ENCODE results near the gene ERCC1.

ERCC1 gene

DNA sequence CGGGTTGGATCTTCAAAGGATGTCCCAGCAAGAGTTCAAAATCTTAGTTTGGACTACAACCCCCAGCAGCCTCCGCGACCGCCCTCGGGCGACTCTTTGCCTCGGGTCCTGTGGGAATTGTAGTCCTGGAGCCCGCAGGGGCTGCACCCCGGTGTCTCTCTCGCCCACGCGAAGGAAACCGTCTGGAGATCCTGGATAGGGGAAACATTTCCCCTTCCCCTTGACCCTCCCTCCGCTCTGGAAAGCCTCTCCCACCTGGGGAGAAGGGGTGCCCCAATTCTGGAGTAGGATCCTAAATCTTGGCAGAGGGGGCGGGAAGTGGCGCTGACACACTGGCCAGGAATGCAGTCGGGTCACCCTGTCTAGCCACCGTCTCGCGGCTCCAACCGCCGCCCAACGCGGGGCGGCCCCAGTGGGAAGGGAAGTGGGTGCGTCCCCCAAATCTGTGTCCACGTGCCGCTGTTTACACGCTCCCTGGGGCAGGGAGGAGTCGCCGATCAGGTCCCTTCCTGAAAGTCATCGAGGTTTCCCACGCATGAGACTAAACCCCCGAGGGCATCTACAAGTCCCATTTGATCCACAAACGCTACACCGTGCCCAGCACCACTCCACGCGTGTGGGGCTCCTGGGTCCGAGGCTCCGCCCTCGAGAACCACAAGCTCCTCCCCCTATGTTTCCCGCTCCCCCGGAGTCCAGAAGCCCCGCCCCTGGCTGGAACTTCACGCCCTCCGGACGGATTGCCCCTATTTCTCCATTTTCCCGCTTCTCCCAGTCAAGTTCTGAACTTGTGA lies 18.1 kb downstream of the ERCC1 start:
- DNase-seq (ENCODE audit: low spot score) = peak; percentile 98

DNA sequence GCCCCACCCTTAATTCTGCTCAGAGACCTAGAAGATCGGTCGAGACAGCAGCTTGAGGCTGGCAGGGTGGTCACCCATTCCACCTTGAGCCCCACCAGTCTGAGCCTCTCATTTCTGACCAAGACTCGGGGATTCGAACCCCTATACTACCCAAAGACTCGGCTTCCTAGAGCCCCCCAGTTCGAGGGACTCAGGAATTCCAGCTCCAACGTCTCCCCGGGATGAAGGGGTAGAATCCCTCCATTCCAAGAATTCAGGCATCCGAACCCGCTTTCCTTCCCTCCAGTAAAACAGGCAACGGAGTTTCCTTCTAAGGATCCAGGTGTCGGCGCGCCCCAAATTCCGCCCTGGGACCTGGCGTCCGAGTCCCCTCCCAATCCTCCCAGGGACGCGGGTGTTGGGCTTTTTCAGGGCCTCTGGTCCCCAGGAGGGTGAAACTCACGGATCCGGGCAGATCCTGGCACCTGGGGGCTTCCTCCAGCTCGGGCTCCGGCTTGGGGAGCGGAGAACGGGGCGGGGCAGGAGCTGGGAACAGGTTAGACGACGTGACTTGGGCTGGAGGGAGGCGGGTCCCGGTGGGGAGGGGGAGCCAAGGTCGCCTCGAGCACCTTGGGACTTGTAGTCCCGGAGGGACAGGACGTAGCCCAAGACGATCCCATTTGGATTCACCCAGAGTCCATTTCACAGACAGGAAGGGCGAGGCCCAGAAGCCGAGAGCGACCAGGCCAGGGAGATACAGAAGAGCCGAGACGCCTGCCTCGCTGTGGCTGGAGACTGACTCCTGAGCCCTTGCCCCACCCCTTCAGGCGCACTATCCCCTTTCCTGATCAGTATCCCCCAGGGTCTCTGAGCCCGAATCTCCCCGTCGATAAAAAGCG lies 18.9 kb downstream of the ERCC1 start, which contains the start of gene PPP1R13L:
Gene PPP1R13L, minus strand, starts transcription at position 513 of the 878 bp plus-strand sequence. CDS start 6,751 bp downstream, outside the sequence.
- DNase-seq (ENCODE audit: low spot score) = no peak

GRCh38 chr19:45403781-45404556 lies 19.7 kb downstream of the ERCC1 start:
- no peak for DNase-seq (ENCODE audit: low spot score)

DNA sequence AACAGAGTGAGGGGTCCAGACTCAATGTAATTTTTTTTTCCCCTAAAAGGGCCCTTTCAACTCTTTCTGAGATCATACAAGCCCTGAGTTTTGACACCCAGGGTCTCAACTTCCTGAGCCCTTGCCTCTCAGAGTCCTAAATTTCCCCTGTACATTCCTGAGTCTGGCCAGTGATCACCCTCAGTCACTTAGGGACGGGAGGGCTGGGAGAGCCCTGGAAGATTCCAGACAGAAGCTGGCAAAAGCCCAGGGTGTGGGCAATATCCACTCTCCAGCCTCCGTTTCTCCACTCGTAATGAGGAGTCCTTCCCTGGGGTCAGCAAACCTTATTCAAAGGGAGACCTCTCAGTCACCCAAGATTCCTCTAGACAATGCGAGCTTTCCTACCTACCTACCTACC lies 20.4 kb downstream of the ERCC1 start:
- no peak for DNase-seq (ENCODE audit: low spot score)

- DNase-seq (ENCODE audit: low spot score) = no peak
Observed at GRCh38 chr19:45402298-45403061, 21.2 kb downstream of the ERCC1 start.

DNA sequence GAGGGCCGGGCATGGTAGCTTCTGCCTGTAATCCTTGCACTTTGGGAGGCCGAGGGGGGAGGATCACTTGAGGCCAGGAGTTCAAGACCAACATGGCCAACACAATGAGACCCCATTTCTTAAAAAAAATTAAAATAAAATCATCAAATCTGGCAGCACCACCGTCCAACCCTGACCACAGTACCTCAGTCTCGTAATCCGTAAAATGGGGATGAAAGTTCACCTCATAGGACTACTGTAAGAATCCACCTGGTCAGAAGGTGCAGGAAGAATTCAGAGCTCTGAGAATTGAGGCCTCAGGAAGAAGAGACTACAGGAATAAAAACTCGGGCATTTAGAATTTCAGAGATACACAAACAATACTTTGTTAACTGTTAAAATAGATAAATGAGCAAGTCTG lies 21.9 kb downstream of the ERCC1 start:
- no peak for DNase-seq (ENCODE audit: low spot score)

GRCh38 chr19:45400192-45400591 lies 23.5 kb downstream of the ERCC1 start:
- DNase-seq (ENCODE audit: low spot score) = no peak

GRCh38 chr19:45395821-45396617 lies 27.7 kb downstream of the ERCC1 start:
- DNase-seq (ENCODE audit: low spot score) = no peak

DNA sequence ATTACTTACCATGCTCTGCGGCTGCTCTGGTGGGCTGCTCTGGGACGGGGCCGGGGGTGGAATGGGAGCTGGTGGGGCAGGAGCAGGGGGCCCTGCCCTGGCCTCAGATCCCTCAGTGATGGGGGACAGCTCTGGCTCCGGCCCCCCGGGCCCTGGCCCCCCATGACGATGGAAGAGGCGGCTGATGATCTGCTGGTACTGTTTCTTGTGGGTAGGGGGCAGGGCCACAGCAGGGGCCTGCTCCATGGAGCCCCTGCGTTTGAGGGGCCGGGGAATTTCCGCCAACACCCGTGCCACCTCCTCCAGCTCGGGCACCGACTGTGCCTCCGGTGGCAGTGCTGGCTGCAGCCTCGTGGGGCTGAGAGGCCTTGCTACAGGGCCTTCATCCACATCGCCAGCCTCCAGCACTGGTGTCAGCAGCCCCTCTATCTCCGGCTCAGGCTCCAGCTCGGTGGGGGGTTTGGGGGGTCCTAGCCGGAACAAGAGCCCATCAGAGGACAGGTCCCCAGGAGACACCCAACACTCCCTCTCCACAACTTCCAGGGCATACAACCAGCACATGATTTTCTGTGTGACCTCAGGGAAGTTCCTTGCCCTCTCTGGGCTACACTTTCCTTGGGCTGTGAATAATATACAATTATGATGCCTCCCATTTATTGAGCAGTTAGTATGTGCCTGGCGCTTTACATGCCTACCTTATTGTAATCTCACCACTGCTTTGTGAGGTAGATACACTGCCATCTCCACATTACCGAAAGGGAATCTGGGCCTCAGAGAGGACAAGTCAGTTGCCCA lies 31.6 kb downstream of the ERCC1 start:
- DNase-seq (ENCODE audit: low spot score) = no peak

DNA sequence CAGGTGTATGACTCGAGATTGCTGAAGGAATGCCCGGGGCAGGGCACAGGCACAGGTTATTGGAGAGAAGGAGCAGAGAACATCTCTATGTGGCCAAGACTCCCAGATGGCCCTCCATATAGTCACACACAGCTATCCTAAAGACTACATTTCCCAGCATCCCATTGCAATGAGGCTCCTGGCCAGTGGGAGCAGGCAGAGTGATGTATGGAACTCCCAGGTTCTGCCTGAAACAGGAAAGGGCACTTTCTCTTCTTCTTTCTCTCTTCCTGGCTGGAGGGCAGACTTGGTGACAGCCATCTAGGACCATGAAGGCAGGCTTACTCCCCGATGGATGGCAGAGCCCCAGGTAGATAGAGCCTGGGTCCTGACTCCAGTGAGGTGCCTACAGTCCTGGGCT lies 32.4 kb downstream of the ERCC1 start:
- DNase-seq (ENCODE audit: low spot score) = no peak

DNA sequence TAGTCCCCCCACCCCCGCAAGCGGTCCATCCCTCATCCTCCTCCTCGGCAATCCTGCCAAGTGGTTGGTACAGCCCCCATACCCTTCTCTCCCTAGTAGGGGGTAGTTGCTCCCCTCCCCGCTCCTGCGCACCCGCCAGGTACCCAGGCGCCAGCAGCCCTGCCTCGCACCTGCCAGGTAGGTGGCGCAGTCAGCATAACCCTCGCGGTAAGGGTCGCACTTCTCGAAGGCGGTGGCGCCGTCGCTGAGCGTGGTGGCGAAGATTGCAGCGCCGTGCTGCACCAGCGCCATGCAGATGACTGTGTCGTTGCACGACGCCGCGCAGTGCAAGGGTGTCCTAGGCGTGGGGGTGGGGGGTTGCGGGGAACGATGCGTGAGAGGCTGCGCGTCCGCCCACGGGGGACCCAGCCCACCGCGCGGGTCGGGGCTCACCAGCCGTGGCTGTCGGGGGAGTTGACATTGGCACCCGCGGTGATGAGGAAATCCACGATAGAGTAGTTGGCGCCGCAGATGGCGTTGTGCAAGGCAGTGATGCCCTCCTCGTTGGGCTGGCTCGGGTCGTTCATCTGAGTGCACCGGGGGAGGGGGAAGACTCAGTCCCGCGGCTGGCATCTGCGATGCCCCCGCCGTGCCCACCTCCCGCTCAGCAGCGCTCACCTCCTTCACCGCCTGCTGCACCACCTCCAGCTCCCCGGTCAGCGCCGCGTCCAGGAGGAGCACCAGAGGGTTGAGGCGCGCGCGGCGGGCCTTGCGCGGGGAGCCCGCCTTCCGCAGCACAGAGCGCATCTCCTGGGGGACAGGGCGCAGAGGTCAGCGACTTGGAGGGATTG lies 38.1 kb downstream of the ERCC1 start:
- no peak for DNase-seq (ENCODE audit: low spot score)

- DNase-seq (ENCODE audit: low spot score) = no peak
Observed at GRCh38 chr19:45382426-45382825, 41.3 kb downstream of the ERCC1 start.

DNA sequence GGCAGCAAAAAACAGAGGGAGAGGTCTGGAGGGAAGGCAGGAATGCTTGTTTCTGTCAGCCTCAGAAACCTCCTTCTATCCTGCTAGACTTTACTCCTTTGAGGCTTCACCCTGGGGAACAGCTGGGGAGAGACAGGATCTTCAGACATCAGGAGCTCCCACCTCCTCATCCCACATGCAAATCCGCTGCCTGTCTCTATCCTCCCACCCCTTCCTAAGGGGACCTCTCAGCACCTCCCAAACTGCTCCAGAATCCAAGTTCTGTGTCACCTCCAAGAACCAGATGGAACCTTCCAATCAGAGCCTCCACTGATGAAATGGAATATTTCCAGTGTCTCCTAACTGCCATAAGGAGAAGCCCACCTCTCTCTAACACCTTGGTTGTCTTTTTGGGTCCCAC lies 43.6 kb downstream of the ERCC1 start:
- no peak for DNase-seq (ENCODE audit: low spot score)

DNA sequence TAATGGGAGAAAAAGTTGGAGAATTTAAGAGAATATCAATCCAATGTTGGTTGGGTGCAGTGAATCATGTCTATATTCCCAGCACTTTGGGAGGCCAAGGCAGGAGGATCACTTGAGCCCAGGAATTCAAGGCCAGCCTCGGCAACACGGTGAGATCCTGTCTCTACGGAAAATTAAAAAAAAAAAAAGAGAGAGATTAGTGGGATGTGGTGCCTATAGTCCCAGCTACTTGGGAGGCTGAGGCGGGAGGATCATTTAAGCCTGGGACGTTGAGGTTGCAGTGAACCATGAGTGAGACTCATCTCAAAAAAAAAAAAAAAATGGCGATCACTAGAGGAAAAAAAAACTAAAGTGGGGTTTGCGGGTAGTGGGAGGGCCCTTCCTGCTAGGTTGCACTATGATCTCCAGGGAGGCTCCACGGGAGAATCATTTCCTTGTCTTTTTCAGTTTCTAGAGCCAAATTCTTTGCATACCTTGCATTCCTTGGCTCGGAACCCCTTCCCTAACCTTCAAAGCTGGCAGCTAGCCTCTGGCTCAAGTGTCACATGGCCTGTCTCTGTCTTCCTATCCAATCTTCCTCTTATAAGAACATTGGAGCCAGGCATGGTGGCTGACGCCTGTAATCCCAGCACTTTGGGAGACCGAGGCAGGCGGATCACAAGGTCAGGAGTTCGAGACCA lies 47.5 kb downstream of the ERCC1 start:
- DNase-seq (ENCODE audit: low spot score) = peak; percentile 57

DNA sequence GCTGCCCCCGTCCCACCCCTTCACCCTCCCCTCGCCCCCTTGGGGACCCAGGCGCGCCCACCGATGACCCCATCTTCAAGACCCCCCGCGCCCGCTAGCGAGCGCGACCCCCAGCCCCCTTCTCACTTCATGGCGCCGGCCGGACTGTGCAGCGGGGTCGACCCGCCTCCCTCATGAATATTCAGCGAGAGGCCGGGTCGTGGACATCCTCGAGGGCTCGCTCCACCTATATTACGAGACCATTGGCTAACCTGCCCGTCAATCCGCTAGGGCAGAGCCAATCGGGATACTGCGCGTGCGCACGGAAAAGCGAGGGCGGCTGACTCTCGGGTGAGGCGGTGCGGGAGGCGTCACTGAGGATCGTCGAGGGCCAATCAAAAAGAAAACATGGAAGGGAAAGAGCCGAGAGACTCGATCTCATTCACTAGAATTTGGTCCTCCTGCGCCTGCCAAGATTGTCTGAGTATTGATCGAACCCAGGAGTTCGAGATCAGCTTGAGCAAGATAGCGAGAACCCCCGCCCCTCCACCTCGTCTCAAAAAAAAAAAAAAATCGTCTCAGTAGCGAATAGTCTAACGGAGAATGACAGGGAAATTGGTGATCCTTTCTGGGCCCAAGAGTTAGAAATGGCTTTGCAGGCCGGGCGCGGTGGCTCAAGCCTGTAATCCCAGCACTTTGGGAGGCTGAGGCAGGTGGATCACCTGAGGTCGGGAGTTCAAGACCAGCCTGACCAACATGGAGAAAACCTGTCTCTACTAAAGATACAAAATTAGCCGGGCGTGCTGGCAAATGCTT lies 53.1 kb downstream of the ERCC1 start, which contains the start of gene ERCC2:
Gene ERCC2, minus strand, starts transcription at position 164 of the 795 bp plus-strand sequence. Its CDS starts 33 bp downstream, at position 131.
- peak; percentile 100 for DNase-seq (ENCODE audit: low spot score)

DNA sequence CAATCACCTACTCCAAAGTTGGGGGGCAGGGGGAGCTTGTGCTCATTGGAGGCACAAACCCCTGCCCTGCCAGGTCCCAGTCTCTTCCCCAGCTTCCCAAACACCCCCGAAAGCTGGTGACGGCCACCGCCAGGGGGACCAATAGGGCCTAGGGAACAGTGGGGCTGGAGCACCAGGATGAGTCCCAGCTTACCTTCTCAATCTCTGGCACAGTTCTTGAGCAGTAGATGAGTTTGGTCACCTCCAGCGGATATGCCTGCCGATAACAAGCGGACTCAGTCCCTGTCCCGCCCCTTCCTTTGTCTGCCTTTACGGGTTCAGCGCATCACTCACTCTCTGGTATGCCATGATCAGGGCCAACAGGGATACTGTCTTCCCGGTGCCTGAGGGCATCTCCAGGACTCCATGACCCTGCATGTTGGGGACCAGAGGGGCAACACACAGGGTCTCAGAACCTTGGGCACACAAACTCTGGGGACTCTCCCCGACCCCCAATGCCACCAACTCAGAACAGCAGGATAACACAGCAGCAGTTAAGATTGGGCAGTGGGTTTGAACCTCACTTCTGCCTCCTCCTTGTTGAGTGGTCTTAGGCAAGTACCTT lies 54.9 kb downstream of the ERCC1 start:
- no peak for DNase-seq (ENCODE audit: low spot score)

DNA sequence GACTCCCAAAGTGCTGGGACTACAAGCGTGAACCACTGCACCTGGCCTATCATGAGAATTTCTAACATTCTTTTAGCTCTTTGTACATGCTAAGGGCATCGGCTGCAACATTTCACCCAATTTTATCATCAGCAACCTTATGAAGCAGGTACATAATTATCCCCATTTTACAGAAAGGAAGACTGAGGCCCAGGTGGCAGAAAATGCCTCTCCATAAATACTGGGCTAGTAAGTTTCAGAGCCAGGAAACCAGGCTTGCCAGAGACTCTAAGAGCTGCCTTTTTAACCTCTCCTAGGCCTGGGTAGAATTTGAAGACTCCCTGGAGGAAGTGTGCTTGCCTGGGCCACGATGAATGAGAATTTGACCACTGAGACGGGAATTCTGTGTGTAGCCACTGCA lies 55.6 kb downstream of the ERCC1 start:
- DNase-seq (ENCODE audit: low spot score) = no peak

Data from COLO829 (cell line).